ENCODE results near the gene PGLYRP3. TPM values are rescaled to one million over a fixed set of nuclear protein-coding genes. Genes with fewer than 3 reads are reported as not detected.

Gene PGLYRP3
- total RNA-seq, 2 donors from 2014 or later = not detected

DNA sequence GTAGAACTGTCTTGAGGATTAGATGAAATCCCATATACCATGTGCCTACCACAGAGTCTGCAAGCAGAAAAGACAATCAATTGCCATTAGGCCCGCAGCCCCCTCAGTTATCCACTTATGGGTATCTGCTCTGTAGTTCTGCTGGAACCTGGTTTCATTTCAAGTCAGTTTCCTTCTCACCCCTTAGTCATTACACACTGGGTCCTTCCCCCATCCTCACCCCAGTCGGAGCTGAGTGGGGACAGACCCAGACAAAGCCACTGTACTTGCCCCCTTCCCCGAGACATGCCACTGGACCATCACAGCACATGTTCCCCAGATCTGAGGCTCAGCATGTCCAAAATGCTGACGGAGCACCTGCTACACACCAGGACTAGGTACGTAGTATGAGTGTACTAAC is 21.2 kb downstream of the PGLYRP3 start:
- no peaks in the 10 kb centered on the region for H3K4me1 ChIP-seq (replicated peaks)
- intact Hi-C loops (cut with DNase I) = no loop called here
- H3K27ac ChIP-seq = no peak overlapping the region
- no peaks in the 10 kb centered on the region for H3K9me3 ChIP-seq
- TF ChIP-seq POLR2A (IDR thresholded peaks at IDR 0.05) (no peak), POLR2AphosphoS5 (IDR thresholded peaks at IDR 0.05) (no peak)
- TF ChIP-seq, protein P1, sequence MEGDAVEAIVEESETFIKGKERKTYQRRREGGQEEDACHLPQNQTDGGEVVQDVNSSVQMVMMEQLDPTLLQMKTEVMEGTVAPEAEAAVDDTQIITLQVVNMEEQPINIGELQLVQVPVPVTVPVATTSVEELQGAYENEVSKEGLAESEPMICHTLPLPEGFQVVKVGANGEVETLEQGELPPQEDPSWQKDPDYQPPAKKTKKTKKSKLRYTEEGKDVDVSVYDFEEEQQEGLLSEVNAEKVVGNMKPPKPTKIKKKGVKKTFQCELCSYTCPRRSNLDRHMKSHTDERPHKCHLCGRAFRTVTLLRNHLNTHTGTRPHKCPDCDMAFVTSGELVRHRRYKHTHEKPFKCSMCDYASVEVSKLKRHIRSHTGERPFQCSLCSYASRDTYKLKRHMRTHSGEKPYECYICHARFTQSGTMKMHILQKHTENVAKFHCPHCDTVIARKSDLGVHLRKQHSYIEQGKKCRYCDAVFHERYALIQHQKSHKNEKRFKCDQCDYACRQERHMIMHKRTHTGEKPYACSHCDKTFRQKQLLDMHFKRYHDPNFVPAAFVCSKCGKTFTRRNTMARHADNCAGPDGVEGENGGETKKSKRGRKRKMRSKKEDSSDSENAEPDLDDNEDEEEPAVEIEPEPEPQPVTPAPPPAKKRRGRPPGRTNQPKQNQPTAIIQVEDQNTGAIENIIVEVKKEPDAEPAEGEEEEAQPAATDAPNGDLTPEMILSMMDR (IDR thresholded peaks at IDR 0.05) = no peak
- H3K27me3 ChIP-seq (replicated peaks; ENCODE audit: insufficient read depth) = no peaks in the 10 kb centered on the region
- no peak for DNase-seq (ENCODE audit: low spot score)
- H3K36me3 ChIP-seq = no peaks in the 10 kb centered on the region
- WGBS = 88% methylated on average over 5 of the region's 5 CpGs
- no peak overlapping the region for H3K4me3 ChIP-seq

DNA sequence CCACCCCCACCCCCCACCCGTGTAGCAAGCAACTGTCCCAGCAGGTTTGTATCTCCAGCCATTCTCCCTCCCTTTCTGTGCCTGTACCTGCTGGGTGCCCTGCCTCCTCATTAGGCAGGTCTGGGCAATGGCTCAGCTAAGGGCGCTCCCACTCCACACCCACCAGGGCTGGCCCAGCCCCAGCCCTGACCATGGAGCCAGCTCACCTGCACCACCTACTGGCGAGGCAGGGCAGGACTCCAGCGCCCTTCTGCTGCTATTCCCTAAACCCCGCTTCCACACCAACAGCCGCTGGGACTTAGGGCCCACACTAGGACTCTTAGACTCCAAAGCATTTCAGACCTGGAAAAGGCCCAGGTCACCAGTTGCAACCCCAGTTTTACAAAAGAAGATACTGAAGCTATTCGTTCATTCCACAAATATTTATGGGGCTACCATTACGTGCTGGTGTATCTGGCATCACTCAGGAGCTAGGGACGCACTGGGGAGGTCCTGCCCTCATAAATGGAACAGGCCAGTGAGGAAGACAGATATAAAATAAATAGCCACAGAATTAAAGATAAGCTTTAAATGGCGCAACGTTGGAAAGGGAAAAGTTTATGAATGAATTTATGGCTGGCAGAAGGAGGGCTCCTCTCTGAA is 24.0 kb downstream of the PGLYRP3 start:
- Histone ChIP-seq H3K27me3 (replicated peaks; ENCODE audit: insufficient read depth) (no peaks in the 10 kb centered on the region), H3K9me3 (no peaks in the 10 kb centered on the region), H3K4me1 (replicated peaks) (no peaks in the 10 kb centered on the region), H3K4me3 (no peak overlapping the region), H3K27ac (no peak overlapping the region), H3K36me3 (no peaks in the 10 kb centered on the region)
- no peak for TF ChIP-seq POLR2A (IDR thresholded peaks at IDR 0.05)
- TF ChIP-seq, protein P1 (IDR thresholded peaks at IDR 0.05) = peak in 1 of 4 experiments; percentile 32
- DNase-seq (ENCODE audit: low spot score) = no peak
- intact Hi-C loops (cut with DNase I) = no loop called here
- 58% methylated on average over 11 of the region's 11 CpGs for WGBS

DNA sequence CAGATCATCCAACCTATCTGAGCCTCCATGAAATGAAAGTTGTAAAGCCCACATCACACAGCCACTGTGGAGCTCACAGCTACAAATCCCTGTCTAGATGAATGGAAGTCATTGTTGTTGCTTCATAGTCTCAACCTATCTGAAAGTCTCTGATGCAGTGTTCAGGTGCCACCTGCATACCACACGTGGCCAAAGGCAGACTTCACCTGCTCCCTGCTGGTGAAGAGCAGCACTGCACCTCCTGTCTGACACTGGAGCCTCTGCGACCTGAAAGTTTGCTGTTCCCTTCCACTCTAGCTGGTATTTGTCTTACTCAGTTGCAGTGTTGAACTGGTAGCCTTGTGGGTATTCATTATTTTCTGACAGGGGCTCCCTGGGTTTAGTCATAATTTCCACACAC is 34.9 kb downstream of the PGLYRP3 start:
- Histone ChIP-seq H3K4me3 (no peak overlapping the region), H3K4me1 (replicated peaks) (no peaks in the 10 kb centered on the region), H3K27ac (no peak overlapping the region), H3K27me3 (replicated peaks; ENCODE audit: insufficient read depth) (no peaks in the 10 kb centered on the region), H3K9me3 (no peaks in the 10 kb centered on the region), H3K36me3 (no peaks in the 10 kb centered on the region)
- WGBS = 23% methylated on average over 2 of the region's 2 CpGs
- DNase-seq (ENCODE audit: low spot score) = no peak
- TF ChIP-seq, protein P1 (IDR thresholded peaks at IDR 0.05) = peak in 1 of 4 experiments; percentile 16
- TF ChIP-seq POLR2AphosphoS5 (IDR thresholded peaks at IDR 0.05) = no peak
- intact Hi-C loops (cut with DNase I) = no loop called here

DNA sequence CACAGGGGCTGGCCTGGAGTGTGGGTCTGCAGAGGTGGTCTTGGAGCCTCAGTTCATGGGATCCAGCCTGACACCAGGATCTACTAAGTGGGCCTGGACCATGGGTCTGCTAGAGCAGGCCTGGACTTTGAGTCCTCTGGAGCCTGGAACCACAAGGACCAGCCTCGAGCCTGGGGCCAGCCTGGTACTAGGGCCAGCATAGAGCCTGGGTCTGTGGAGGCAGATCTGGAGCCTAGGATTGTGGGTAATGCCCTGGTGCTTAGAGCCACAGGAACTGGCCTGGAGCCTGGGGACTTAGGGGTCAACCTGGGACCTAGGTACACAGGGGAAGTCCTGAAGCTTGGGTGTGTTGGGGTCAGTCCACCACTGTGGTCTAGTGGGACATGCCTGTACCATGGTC is 40.6 kb downstream of the PGLYRP3 start:
- no peaks in the 10 kb centered on the region for H3K36me3 ChIP-seq
- H3K9me3 ChIP-seq = no peaks in the 10 kb centered on the region
- no peak overlapping the region for H3K27ac ChIP-seq
- DNase-seq (ENCODE audit: low spot score) = no peak
- TF ChIP-seq POLR2AphosphoS5 (IDR thresholded peaks at IDR 0.05) = no peak
- intact Hi-C loops (cut with DNase I) = no loop called here
- H3K27me3 ChIP-seq (replicated peaks; ENCODE audit: insufficient read depth) = peaks cover 3% of the 10 kb centered on the region
- WGBS = 100% methylated on average over 1 of the region's 1 CpG
- no peaks in the 10 kb centered on the region for H3K4me1 ChIP-seq (replicated peaks)
- H3K4me3 ChIP-seq = no peak overlapping the region

DNA sequence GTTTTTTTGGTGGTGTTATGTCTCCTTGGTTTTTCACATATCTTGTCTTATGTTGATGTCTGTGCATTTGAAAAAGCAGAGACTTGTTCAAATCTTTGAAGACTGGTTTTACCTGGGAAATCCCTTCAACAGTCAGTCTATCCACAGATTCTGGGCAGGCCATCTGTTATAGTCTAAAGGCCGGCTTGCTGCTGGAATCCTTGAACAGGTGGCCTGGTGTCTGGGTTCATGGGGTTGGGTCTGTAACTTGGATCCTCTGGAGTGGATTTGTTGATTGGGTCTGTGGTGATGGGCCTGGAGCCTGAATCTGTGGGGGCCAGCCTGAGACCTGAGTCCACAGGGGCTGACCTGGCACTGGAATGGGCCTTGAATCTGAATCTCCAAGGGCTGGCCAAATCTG is 41.0 kb downstream of the PGLYRP3 start:
- Histone ChIP-seq H3K4me1 (replicated peaks) (no peaks in the 10 kb centered on the region), H3K27ac (no peak overlapping the region), H3K36me3 (no peaks in the 10 kb centered on the region), H3K9me3 (no peaks in the 10 kb centered on the region), H3K4me3 (no peak overlapping the region), H3K27me3 (replicated peaks; ENCODE audit: insufficient read depth) (peaks cover 4% of the 10 kb centered on the region)
- TF ChIP-seq, protein P1 (IDR thresholded peaks at IDR 0.05) = no peak
- no peak for TF ChIP-seq POLR2AphosphoS5 (IDR thresholded peaks at IDR 0.05)
- DNase-seq (ENCODE audit: low spot score) = no peak
- intact Hi-C loops (cut with DNase I) = no loop called here
- 83% methylated on average over 1 of the region's 1 CpG for WGBS

Measured in prostate gland (tissue), 2 donors.